Central memory CD4-positive, alpha-beta T cell (primary cell): ENCODE results near the gene RAPGEF5.

Experiments
- DNase-seq: peaks from one replicate; pipeline ENCODE4 v3.0.0; 2022

Gene RAPGEF5

GRCh38 chr7:22302193-22302592 lies 54.8 kb downstream of the RAPGEF5 start:
- DNase-seq: no peak

GRCh38 chr7:22301790-22302189 lies 55.2 kb downstream of the RAPGEF5 start:
- no peak for DNase-seq

- DNase-seq: no peak
These were observed 56.1 kb downstream of the RAPGEF5 start for GRCh38 chr7:22300839-22301238.

GRCh38 chr7:22296916-22297315 lies 60.0 kb downstream of the RAPGEF5 start:
- DNase-seq: no peak

- DNase-seq: no peak
These were observed 60.7 kb downstream of the RAPGEF5 start for GRCh38 chr7:22296265-22296566.

- DNase-seq: no peak
These were observed 61.3 kb downstream of the RAPGEF5 start for GRCh38 chr7:22295402-22296264.

GRCh38 chr7:22292531-22292930 lies 64.4 kb downstream of the RAPGEF5 start:
- no peak for DNase-seq

GRCh38 chr7:22291977-22292376 lies 65.0 kb downstream of the RAPGEF5 start:
- no peak for DNase-seq

GRCh38 chr7:22288202-22288601 lies 68.8 kb downstream of the RAPGEF5 start:
- no peak for DNase-seq

- no peak for DNase-seq
These were observed 69.5 kb downstream of the RAPGEF5 start for GRCh38 chr7:22287412-22287811.

GRCh38 chr7:22286436-22286835 lies 70.5 kb downstream of the RAPGEF5 start:
- DNase-seq: no peak

- no peak for DNase-seq
These were observed 75.5 kb downstream of the RAPGEF5 start for GRCh38 chr7:22281481-22281880.

GRCh38 chr7:22280031-22280430 lies 76.9 kb downstream of the RAPGEF5 start:
- DNase-seq: no peak

GRCh38 chr7:22278660-22279059 lies 78.3 kb downstream of the RAPGEF5 start:
- no peak for DNase-seq

- DNase-seq: no peak
These were observed 79.6 kb downstream of the RAPGEF5 start for GRCh38 chr7:22277375-22277774.

GRCh38 chr7:22275661-22276060 lies 81.3 kb downstream of the RAPGEF5 start:
- no peak for DNase-seq

- DNase-seq: no peak
These were observed 85.6 kb downstream of the RAPGEF5 start for GRCh38 chr7:22271311-22271710.

- DNase-seq: no peak
These were observed 86.6 kb downstream of the RAPGEF5 start for GRCh38 chr7:22270371-22270770.

- no peak for DNase-seq
These were observed 87.0 kb downstream of the RAPGEF5 start for GRCh38 chr7:22269963-22270362.

GRCh38 chr7:22268884-22269421 lies 88.0 kb downstream of the RAPGEF5 start:
- no peak for DNase-seq

GRCh38 chr7:22267930-22268615 lies 88.9 kb downstream of the RAPGEF5 start:
- no peak for DNase-seq

GRCh38 chr7:22262538-22262937 lies 94.4 kb downstream of the RAPGEF5 start:
- no peak for DNase-seq

- no peak for DNase-seq
These were observed 100.3 kb downstream of the RAPGEF5 start for GRCh38 chr7:22256541-22257096.

GRCh38 chr7:22255834-22256233 lies 101.1 kb downstream of the RAPGEF5 start:
- no peak for DNase-seq
